Measurements from ENCODE around the gene EGFL6.

GRCh38 chrX:13662355-13662791 is 93.0 kb downstream of the EGFL6 start:
- TF ChIP-seq EZH2 (IDR thresholded peaks at IDR 0.05) (no peak), POLR2AphosphoS5 (IDR thresholded peaks at IDR 0.05; ENCODE audit: borderline replicate concordance, low read depth, low read length) (no peak)

All from SK-N-MC (cell line).